GM10266 (cell line): Measurements from ENCODE around the gene ATP1B4.

Experiments used
- DNase-seq: peaks from one replicate; pipeline ENCODE4 v3.0.0; 2012; ENCODE audit errors: extremely low spot score
- TF ChIP-seq, protein P1 (sequence below): IDR thresholded peaks from 2 replicates; pipeline ENCODE4 v1.5.1; 2012; ENCODE audit warnings: mild to moderate bottlenecking, low read depth; ENCODE audit not compliant: control insufficient read depth, insufficient read depth; ENCODE audit errors: missing control alignments

ATP1B4 gene

DNA sequence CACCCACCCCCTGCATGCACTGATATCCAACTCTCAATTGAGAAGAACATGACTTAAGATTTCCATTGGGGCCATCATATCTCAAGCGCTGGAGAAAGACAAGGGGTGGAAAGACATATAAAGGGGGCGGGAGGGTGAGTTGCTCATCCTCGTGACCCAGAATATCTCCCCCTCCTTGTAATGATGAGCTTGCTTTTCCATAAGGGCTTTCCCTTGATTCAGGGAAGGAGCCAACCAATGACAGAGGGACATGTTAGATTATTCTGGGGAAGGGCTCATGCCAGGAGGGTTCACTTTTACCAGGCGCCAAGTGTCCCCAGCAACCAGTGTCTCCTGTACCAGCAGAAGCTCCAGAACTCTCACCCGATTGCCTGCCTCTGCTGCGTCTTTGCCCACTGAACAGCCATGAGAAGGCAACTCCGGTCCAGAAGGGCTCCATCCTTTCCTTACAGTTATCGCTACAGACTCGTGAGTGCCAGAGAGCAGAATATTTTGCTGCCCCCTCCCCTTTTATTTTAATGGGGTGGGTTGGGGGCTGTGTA is at the start of gene ATP1B4:
Gene ATP1B4 (plus strand): TSS at position 326 of the 542 bp plus-strand sequence. CDS start 80 bp downstream, at position 406.
- TF ChIP-seq, protein P1, sequence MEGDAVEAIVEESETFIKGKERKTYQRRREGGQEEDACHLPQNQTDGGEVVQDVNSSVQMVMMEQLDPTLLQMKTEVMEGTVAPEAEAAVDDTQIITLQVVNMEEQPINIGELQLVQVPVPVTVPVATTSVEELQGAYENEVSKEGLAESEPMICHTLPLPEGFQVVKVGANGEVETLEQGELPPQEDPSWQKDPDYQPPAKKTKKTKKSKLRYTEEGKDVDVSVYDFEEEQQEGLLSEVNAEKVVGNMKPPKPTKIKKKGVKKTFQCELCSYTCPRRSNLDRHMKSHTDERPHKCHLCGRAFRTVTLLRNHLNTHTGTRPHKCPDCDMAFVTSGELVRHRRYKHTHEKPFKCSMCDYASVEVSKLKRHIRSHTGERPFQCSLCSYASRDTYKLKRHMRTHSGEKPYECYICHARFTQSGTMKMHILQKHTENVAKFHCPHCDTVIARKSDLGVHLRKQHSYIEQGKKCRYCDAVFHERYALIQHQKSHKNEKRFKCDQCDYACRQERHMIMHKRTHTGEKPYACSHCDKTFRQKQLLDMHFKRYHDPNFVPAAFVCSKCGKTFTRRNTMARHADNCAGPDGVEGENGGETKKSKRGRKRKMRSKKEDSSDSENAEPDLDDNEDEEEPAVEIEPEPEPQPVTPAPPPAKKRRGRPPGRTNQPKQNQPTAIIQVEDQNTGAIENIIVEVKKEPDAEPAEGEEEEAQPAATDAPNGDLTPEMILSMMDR, result no peak
- no peak for DNase-seq

DNA sequence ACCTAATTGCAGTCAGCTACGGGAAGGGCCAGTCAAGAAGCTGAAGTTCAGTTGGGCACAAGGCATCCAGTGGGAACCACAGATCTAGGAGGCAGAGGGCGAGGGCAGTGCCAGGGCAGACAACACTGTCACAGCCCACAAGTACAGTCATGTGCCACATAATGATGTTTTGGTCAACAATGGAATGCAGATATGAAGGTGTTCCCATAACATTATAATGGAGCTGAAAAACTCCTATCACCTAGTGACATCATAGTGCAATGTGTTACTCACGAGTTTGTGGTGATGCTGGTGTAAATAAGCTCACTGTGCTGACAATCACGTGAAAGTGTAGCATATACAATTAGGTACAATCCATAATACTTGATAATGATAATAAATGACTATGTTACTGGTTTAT is 46.1 kb upstream of the ATP1B4 start:
- no peak for DNase-seq
- TF ChIP-seq, protein P1, result no peak

DNA sequence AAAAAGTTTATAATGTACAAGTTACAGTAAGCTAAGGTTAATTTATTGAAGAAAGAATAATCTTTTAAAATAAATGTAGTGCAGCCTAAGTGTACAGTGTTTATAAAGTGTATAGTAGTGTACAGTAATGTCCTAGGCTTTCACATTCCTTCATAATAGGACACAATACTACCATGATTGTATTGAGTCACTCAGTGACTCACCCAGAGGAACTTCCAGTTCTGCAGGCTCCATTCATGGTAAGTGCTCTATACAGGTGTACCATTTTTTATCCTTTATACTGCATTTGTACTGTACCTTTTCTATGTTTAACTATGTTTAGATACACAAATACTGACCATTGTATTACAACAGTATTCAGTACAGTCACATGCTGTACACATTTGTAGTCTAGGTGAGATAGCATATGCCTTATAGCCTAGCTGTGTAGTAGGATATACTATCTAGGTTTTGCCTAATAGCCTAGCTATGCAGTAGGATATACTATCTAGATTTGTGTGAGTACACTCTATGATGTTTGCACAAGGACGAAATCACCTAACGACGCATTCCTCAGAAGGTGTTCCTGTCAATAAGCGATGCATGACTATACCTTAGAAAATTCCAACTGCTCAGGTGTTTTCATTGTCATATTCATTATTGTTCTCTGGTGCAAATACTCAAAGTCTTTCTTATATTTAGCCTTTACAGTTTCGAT is 45.2 kb upstream of the ATP1B4 start:
- TF ChIP-seq, protein P1, result no peak
- no peak for DNase-seq

DNA sequence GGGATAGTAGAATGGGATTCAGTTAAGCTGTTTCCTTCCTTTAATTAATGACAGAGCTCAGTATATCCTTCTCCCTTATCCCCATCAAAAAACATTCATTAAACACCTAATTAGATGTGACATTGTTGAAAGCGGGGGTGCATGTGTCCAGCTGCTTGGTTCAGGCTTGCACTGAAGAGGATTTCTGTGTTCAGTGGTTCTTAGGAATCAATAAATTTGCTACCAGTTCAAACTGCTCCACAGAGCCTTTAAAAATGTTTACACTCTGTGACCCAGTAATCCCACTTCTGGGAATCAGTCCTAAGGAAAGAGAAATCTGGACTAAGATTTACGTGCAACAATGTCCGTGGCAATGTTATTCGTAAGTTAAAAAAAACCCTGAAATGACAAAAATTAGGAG is 43.5 kb upstream of the ATP1B4 start:
- no peak for DNase-seq
- TF ChIP-seq, protein P1, result no peak

DNA sequence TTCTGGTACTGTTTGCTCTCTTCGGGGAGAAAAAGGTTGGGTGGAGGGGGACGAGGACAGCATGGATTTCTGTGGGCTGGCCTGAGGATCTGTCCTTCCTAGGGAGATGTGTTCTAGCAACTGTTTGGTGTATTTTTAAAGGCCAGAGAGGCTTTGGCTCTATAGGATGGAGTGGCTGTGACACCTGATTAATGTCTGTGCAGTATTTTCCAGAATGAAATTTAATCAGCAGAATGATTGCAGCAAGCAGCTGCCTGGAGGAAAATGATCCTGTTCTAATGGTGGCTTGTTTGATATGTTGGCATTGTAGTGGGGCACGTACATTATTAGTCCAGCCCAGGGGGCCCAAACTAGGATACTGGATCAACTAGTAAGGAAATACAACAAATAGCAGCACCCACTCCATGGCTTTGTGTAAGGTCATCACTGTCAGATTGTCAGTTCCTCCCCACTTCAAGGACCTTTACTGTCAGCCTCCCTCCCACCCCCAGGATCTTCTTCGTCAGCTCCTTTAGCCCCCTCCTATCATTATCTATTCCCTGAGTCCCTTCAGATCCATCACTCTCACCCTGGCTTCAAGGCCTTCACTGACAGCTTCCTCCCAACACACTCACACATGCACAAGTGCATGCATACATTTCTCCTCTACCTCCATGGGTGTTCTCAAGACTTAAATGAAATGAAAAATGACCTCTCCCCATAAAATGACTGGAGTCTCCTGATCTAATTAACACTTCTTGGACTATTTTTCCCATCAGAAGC is 40.2 kb upstream of the ATP1B4 start:
- DNase-seq, result no peak
- TF ChIP-seq, protein P1, result no peak

DNA sequence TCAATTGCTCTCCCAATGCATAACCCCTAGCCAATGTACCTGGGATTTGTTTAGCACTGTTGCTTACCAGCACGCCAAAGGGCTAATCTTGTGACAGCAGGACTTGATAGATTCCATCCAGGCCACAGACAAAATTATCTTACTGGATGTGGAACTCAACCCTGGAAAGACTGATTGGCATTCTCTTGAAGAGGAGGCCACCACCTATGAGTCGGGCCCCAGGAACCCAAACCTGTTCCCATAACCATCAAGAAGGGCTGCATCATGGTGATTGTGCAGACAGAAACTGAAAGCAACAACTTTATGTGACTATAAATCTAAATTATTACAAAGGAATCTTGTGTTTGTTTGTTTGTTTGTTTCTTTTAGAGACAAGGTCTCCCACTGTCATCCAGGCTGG is 30.8 kb upstream of the ATP1B4 start:
- DNase-seq, result no peak
- TF ChIP-seq, protein P1, result no peak

DNA sequence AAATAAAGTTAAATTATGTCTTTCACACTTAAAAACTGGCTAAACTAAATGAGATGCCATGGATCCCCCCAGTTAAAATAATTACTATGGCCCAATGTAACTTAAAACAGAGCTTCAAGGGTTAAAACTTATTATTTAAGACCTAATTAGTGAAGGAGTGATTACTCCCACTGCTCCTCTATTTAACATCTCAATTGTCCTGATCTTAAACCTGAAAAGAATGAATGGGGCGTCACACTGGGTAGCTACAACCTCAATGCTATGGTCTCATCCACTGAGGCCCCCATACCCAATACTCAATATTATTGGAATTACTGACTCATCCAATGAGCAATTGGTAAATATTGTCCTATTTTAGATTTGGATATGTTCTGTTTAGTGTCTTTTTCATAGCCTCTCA is 29.5 kb upstream of the ATP1B4 start:
- TF ChIP-seq, protein P1, result no peak
- DNase-seq, result no peak
